GM18909 (cell line): ENCODE results near the gene IGSF21.
"Not testable (repeated sequence)": the region's sequence is repeated elsewhere in the genome, so short reads cannot be mapped to it uniquely, and the experiment has no call there.

Source experiments
- ATAC-seq: cut with Tn5 transposase; IDR thresholded peaks from one replicate; pipeline ENCODE4 v1.9.1; 2021; ENCODE audit warnings: mild to moderate bottlenecking; ENCODE audit not compliant: unreplicated experiment, poor library complexity

Gene IGSF21

DNA sequence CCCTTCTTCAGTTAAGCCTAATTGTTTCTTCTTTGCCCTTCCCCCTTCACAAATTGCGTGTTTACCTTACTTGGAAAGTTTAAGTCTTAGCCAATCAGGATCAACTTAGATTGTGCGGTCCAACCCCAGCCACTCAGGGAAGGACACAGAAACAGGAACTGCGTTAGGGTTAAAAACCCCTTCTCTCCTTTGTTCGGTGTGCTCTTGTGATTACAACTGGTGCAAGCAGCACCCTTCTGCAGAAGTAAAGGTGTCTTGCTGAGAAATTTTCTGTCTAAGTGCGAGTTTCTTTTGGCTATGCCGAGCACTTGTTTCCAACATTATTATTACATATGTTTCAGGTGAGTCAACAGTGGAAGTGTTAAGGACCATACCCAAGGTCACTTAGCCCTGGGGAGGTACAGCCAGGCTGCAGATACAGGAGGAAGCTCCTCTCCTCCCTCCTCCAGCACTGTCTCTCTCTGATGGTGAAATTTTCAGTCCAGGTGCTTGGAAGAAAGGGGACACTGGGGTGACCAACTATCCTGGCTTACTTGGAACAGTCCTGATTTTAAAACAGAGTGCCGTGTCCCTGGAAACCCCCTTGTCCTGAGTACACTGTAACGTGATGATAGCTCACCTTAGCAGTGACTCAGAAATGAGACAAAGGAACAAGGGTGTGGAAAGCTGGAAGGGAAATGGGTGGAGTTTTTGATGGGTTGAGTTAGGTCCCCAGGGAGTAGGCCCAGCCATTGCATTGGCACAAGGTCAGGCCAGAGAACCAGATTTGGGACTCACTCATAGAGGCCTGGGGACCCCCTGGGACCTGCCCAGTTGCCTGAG is 304.4 kb downstream of the IGSF21 start:
- no peak for ATAC-seq

DNA sequence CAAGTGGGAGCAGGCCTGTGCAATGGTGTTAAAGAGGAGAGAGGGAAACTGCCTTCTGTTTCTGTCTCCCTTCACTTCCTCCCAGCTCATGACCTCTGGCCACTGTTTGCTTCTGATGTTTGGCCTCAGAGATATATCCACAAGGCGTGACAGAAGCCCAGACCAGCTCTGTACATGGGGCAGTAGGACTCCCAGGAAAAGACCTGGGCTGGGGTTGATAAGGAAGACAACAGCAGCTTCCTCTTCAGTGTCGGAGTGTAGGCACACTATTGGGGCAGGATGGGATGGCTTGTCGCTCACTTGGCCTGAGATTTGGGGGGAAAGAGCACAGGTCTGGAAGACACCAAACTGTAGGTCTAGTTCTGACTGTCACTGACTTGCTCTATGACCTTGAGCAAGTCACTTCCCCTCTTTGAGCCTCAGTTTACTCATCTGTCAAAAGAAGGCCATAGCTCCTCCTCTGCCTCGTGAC is 305.3 kb downstream of the IGSF21 start:
- no peak for ATAC-seq

DNA sequence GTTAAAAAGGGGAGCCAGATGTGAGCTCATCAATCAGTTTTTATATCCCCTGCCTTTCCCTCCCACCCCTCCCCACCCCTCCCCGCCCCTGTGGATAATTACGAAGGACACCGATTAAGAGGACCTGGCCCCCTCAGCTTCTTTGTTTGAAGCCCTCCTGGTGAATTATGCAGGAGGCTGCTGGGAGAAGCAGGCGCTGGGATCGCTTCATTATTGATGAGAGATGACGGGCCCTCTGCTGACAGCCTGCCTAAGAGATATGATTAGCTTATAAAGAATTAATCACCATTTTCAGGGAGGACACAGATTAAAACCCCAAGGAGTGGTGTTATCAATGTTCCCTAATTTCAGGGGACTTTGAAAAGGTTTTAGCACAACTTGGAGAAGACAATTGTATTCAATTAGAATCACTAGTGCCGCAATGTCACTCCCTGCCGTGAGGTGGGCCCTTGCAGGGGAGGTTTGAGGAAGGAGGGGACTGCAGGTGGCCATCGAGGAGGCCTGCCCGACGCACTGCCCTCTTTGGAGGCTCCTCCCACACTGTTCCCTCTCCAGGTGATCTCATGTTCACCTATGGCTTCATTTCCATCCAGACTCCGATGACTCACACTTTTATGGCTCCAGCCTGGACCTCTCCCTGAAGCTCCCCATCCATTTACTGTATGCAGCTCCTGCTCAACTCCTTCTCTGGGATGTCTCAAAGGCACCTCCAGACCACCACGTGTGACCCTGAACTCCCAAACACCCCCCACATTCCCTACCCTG is 306.1 kb downstream of the IGSF21 start:
- ATAC-seq = no peak

DNA sequence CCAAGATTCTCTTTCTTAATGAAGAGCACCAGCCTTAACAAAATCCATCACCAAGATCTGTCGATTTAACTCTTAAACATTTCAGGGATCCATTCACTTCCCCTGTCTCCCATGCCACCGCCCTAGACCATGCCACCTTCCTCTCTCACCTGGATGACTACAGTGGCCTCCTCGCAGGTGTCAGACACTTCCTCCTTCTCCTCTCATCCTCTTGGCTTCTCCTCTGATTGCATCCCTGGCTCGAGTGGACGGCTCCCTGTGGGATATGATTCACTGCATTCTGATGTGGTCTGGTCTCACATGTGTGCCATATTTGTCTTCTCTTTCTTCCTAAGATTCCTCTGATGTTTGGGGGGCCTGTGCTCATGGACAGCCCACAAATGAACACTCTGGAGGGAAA is 306.7 kb downstream of the IGSF21 start:
- no peak for ATAC-seq

DNA sequence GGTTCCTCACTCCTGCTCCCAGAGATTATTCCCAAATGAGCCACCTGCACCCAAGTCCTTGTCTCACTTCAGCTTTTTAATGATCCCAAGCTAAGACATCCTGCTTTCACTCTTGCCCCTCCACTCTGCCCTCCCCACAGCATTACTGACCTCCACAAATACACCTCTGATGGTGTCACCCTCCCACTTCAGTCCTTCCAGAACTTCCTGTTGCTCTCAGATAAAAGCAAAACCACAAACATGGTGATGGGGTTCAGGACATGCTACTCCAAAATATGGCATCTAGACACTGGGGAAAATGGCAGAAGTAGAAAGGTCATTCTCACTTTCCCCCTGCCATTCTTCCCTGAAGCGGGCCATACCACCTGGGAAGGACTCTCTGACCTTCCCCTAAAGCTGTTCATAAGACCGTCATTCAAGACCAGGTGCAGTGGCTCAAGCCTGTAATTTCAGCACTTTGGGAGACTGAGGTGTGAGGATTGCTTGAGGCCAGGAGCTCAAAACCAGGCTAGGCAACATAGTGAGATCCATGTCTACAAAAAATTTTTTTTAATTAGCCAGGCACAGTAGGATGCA is 307.4 kb downstream of the IGSF21 start:
- ATAC-seq = no peak

DNA sequence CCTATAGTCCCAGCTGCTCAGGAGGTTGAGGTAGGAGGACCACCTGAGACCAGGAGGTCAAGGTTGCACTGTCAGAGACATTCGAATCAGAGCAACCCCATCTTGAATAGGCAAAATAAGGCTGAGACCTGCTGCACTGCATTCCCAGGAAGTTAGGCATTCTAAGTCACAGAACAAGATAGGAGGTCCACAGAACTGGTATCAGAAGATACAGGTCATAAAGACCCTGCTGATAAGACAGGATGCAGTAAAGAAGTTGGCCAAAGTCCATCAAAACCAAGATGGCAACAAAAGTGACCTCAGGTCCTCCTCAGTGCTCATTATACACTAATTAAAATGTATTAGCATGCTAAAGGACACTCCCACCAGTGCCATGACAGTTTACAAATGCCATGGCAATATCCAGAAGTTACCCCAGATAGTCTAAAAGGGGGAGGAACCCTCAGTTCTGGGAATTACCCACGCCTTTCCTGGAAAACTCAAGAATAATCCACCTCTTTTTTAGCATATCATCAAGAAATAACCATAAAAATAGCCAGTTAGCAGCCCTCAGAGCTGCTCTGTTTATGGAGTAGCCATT is 307.9 kb downstream of the IGSF21 start:
- ATAC-seq = no peak

DNA sequence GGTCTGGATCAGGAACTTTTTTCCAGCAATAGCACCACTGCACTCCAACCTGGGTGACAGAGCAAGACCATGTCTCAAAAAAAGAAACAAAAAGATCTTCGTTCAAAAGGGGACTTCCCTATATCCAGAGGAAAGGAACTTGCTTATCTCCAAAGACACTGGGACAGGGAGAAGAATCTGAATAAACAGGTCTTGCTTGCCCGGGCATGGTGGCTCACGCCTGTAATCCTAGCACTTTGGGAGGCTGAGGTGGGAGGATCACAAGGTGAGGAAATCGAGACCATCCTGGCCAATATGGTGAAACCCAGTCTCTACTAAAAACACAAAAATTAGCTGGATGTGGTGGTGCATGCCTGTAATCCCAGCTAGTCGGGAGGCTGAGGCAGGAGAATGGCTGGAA is 308.5 kb downstream of the IGSF21 start:
- ATAC-seq = not testable (repeated sequence)

DNA sequence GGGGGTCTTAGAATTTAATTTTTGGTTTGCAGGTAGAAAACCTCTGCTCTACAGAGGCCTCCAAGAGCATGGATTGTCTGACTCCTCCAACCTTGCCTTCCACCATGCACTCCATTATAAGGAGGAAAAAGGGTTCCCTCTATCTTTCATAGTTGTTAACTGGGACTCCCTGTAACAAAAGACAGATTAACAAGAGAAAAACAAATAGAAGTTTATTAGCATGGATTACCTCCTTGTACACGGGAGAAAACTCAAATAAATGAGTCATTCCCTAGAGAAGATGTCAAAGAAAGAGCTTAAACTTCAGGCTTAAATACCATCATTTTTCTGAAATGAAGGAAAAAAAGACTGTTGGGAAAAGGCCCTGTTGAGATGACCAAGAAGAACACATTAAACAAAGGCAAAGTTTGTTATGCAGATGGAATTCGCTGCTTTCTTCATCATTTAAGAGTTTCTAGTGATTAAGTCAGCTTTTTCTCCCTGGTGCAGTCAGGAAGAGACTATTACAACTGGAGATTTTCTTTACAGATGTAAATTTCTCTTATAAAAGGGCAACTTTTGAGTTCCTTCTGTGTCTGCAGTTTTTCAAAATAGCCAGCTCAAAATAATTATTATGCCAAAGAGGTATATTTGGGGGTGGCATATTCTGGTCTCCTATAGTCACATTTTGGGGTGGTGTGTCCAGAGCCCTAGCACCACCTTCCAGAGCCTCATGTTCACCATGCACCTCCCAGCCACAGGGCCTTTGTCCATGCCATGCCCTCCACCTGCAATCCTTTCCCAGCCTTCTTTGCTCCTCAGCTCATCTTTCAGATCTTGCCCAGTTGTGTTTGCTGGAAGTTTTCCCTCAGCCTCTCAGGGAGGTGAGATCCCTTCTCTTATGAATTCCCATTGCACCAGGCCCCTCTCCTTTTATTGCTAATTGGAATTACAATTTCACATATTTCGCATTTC is 310.0 kb downstream of the IGSF21 start:
- ATAC-seq = no peak

DNA sequence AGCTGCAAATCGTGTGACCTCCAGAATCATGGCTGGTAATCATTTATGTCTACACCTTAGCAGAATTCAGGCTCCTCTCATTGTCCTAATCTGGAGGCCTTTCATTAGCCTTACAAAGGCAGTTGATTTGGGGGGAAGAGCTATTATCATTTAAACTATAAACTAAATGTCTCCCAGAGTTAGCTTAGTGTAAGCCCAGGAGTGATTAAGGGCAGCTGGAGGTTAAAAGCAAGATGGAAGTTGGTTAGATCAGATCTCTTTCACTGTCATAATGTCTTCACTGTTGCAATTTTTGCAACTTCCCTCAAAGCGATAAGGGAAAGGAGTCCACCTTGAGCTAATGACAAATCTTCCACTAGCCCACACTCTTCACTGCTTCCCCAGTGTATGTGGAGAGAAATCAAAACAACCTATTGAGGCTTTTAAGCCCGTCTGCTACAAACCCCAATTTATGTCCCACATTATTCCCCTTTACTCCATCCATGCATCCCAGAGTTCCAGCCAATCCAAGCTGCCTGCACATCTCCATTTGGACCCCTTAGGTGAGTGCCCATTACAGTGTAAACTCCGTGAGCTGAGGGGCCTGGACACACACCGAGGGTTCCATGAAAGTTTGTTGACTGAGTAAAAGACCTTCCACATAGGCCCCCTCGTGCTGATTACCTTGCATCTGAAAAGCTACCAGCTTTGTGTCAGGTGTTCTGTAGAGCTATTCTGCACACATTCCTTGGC is 311.7 kb downstream of the IGSF21 start:
- ATAC-seq = no peak

DNA sequence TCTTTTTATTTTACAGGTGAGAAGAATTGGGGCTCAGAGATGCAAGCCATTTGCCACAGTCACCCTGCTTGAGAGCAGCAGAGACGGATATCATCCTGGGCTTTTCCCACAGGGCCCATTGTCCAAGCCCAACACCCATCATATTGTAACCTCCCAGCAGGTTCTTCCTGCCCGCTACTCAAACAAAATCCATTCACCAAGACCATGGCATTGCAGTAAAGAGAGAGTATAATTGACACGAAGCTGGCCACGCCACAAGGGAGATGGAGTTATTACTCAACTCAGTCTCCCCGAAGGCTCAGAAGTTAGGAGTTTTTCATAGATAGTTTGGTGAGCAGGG is 312.2 kb downstream of the IGSF21 start:
- ATAC-seq = no peak

DNA sequence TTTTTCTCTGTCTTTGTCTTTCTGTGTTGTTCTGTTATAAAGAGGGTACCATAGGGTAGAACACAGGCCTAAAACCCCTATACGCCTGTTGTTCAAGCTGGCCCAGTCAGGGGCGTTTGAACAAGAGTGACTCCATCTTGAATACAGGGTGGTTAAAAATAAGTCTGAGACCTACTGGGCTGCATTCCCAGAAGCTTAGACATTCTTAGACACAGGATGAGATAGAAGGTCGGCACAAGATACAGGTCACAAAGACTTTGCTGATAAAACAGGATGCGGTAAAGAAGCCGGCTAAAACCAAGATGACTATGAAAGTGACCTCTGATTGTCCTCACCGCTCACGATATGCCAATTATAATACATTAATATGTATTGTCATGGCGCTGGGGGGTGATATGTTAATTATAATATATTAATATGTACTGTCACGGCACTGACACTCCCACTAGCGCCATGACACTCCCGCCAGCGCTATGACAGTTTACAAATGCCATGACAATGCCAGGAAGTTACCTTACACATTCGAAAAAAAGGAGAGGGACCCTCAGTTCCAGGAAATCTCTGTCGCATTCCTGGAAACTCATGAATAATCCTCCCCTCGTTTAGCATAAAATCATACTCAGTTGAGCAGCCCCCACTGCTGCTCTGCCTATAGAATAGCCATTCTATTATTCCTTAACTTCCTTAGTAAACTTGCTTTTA is 314.6 kb downstream of the IGSF21 start:
- ATAC-seq = no peak

DNA sequence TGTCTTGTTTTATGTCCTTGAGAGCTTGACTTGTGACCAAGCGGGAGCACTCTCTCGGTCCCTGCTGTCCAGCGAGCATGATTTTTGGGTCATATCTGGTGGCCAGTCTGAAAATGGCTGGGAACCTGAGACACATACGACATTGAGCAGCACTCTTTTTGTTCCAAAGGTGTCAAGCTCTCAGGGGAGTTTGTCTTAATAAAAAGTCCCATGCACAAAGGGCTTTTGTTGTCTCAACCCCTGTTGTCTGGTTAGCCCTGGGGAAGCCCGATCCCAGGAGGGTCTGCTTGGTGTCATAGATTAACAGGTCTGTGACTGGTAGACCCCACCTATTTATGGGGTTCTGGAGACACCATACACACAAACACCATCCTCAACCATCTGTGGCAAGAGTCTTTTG is 315.4 kb downstream of the IGSF21 start:
- no peak for ATAC-seq

DNA sequence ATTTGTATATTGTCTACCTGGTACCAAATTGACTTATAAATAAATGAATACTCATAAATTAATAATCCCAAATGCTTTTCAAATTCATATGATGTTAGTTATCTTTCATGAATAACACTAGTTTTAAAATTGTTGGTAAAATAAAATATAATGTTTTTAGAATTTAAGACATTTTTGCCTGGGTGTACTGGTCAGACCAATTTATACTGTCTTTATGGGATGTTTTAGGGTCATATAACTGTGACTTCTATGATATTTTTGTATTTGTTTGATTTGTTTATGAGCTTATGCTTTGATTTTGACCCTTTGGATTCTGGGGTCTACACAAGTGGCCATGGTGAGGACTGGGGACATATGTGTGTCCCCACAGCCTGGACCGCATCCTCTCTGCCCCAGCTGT is 319.0 kb downstream of the IGSF21 start:
- no peak for ATAC-seq
